Upper lobe of right lung (tissue), 1 donor: ENCODE measurements around the gene MSMO1. TPM values are rescaled to one million over a fixed set of nuclear protein-coding genes. Genes with fewer than 3 reads are reported as not detected.

Experiments used
- ATAC-seq: fragments of 200-7000 bp; cut with Tn5 transposase; one replicate; pipeline ENCODE4 v1.9.1; 2020; ENCODE audit warnings: mild to moderate bottlenecking, moderate library complexity
- DNase-seq: peaks from one replicate; pipeline ENCODE4 v3.0.0-alpha.2; 2020
- H3K27ac ChIP-seq: fragments of 200-600 bp; one replicate; pipeline ENCODE4 v1.8.0; 2022
- H3K27me3 ChIP-seq: fragments of 200-600 bp; one replicate; pipeline ENCODE4 v1.8.0; 2022; ENCODE audit warnings: mild to moderate bottlenecking
- H3K36me3 ChIP-seq: fragments of 200-600 bp; one replicate; pipeline ENCODE4 v1.8.0; 2022
- H3K4me1 ChIP-seq: fragments of 200-600 bp; one replicate; pipeline ENCODE4 v1.8.0; 2022
- H3K4me3 ChIP-seq: fragments of 200-600 bp; one replicate; pipeline ENCODE4 v1.8.0; 2022; ENCODE audit warnings: mild to moderate bottlenecking
- H3K9me3 ChIP-seq: fragments of 200-600 bp; one replicate; pipeline ENCODE4 v1.8.0; 2022
- CTCF ChIP-seq: fragments of 200-600 bp; IDR thresholded peaks from one replicate; pipeline ENCODE4 v1.8.0; 2022; ENCODE audit warnings: antibody characterized with exemption
- intact Hi-C: fragments of 100-400 bp; cut with DNase I; formaldehyde crosslinking; loops from one replicate; pipeline ENCODE4 v1.11.0; 2022
- total RNA-seq: library from RNA; stranded (reverse); fragmentation: NEBNext Ultra II Directional; extraction: Animal tissue kit (Norgen Biotek cat#: 25700); gene quantifications from one replicate; pipeline ENCODE4 v1.2.1, GENCODE V29; 2021
- donor health status: DM: no; HTN: yes; CAD: no; lungs with severe emphysema.

Gene MSMO1
- total RNA-seq, 1 donor from 2014 or later = 213 TPM

GRCh38 chr4:165359506-165359905 is 32.0 kb downstream of the MSMO1 start:
- intact Hi-C loops = no loop called here
- DNase-seq (no peak), ATAC-seq (peak; percentile 72)

DNA sequence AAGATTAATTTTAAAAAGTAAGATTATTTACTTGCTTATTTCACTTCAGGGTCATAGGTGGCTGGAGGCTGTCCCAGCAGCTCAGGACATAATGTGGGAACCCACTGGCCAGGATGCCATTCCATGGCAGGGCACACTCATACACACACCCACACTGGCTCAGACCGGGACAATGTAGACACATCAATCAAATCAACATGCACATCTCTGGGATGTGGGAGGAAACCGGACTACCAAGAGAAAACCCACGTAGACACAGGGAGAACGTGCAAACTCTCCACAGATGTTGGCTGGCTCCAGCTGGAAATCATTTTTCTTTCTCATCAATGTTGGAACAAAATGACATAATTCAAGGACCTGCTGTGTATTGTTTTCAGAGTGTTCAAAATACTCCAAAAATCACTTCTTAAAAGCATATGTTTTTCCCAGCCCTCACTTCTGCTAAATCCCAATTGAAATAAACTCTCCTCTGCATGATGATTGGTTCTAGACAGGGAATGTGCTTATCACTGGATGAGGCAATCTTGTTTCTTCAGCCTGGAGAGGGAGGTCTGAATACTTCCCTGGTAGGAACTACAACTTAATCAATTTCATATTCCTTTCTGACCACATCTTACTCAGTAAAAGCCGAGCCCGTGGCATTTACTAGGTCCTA is 32.7 kb downstream of the MSMO1 start:
- Histone ChIP-seq H3K36me3 (no peaks in the 10 kb centered on the region), H3K27me3 (no peaks in the 10 kb centered on the region), H3K4me3 (no peak overlapping the region), H3K4me1 (peaks cover 8% of the 10 kb centered on the region), H3K9me3 (no peaks in the 10 kb centered on the region), H3K27ac (no peak overlapping the region)
- ATAC-seq (peak; percentile 48), DNase-seq (no peak)
- intact Hi-C loops = no loop called here
- no peak for TF ChIP-seq CTCF

More at GRCh38 chr4:165359506-165359905, 32.0 kb downstream of the MSMO1 start:
- Histone ChIP-seq H3K4me1 (peaks cover 8% of the 10 kb centered on the region), H3K9me3 (no peaks in the 10 kb centered on the region), H3K36me3 (no peaks in the 10 kb centered on the region), H3K27me3 (no peaks in the 10 kb centered on the region), H3K27ac (no peak overlapping the region), H3K4me3 (no peak overlapping the region)
- no peak for TF ChIP-seq CTCF

GRCh38 chr4:165360985-165361670 is 33.7 kb downstream of the MSMO1 start:
- Histone ChIP-seq H3K4me3 (no peak overlapping the region), H3K36me3 (no peaks in the 10 kb centered on the region), H3K4me1 (peaks cover 8% of the 10 kb centered on the region), H3K27ac (no peak overlapping the region), H3K27me3 (no peaks in the 10 kb centered on the region), H3K9me3 (no peaks in the 10 kb centered on the region)
- peak; percentile 66 for ATAC-seq
- TF ChIP-seq CTCF = no peak
- intact Hi-C loops = no loop called here
- DNase-seq = no peak

DNA sequence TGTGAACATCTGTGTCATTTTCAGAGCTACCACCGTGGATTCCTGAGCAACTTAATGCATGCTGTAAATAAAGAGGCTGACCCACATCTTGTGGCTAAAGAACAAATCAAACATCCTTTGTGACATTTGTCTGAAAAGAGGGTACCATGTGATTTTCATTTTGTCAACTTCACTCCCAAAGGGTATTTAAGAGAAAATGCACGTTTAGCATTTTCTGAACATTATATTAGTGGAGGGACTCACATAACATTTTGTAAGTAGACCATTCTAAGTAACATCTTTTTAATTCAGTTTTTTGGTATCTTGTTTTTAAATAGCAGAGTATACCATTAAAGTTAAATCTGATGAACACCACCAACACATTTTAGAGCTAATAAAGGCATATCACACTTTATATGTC is 34.3 kb downstream of the MSMO1 start:
- intact Hi-C loops = no loop called here
- TF ChIP-seq CTCF = no peak
- DNase-seq = no peak

GRCh38 chr4:165364452-165365080 is 37.1 kb downstream of the MSMO1 start:
- ATAC-seq (peak; percentile 32), DNase-seq (no peak)
- no peak overlapping the region for H3K4me3 ChIP-seq
- H3K4me1 ChIP-seq = peaks cover 6% of the 10 kb centered on the region
- no peak overlapping the region for H3K27ac ChIP-seq
- no peaks in the 10 kb centered on the region for H3K36me3 ChIP-seq
- intact Hi-C loops = no loop called here
- no peaks in the 10 kb centered on the region for H3K9me3 ChIP-seq
- no peaks in the 10 kb centered on the region for H3K27me3 ChIP-seq
- no peak for TF ChIP-seq CTCF

More for the DNA sequence above, 34.3 kb downstream of the MSMO1 start:
- Histone ChIP-seq H3K4me3 (no peak overlapping the region), H3K9me3 (no peaks in the 10 kb centered on the region), H3K4me1 (peaks cover 8% of the 10 kb centered on the region), H3K36me3 (no peaks in the 10 kb centered on the region), H3K27ac (no peak overlapping the region), H3K27me3 (no peaks in the 10 kb centered on the region)
- ATAC-seq = no peak
